CD1c-positive myeloid dendritic cell (primary cell): ENCODE data around the gene C12orf42.
"Not testable (repeated sequence)": the region's sequence is repeated elsewhere in the genome, so short reads cannot be mapped to it uniquely, and the experiment has no call there.

Source experiments
- DNase-seq: peaks from one replicate; pipeline ENCODE4 v3.0.0-alpha.2; 2016; ENCODE audit errors: extremely low spot score

C12orf42 gene

DNA sequence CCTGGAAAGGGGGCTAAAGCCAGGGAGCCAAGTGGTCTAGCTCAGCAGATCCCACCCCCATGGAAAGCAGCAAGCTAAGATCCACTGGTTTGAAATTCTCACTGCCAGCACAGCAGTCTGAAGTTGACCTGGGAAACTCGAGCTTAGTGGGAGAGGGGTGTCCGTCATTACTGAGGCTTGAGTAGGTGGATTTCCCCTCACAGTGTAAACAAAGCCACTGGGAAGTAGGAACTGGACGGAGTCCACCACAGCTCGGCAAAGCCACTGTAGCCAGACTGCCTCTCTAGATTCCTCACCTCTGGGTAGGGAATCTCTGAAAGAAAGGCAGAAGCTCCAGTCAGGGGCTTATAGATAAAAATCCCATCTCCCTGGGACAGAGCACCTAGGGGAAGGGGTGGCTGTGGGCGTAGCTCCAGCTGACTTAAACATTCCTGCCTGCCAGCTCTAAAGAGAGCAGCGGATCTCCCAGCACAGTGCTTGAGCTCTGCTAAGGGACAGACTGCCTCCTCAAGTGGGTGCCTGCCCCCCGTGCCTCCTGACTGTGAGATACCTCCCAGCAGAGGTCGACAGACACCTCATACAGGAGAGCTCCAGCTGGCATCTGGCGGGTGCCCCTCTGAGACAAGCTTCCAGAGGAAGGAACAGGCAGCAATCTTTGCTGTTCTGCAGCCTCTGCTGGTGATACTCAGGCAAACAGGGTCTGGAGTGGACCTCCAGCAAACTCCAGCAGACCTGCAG lies 70.8 kb downstream of the C12orf42 start:
- not testable (repeated sequence) for DNase-seq

DNA sequence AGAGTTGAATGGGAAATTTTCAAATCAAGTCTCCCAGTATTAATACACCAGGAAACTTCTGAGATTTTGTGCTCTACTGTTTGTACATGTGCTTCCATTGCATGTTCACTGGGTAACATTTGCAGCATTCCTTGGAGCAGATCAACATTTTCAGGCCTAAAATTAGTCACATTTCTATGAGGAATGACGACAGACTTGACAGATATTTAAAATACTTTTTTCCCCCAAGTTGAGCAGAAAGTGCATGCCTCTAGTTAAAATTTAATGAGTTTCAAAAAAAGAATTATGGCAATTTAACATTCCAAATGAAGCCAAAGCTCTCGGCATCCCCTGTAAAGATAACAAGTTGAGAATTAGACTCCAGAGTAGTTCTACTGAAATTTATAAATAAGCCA lies 72.3 kb downstream of the C12orf42 start:
- DNase-seq, result no peak

DNA sequence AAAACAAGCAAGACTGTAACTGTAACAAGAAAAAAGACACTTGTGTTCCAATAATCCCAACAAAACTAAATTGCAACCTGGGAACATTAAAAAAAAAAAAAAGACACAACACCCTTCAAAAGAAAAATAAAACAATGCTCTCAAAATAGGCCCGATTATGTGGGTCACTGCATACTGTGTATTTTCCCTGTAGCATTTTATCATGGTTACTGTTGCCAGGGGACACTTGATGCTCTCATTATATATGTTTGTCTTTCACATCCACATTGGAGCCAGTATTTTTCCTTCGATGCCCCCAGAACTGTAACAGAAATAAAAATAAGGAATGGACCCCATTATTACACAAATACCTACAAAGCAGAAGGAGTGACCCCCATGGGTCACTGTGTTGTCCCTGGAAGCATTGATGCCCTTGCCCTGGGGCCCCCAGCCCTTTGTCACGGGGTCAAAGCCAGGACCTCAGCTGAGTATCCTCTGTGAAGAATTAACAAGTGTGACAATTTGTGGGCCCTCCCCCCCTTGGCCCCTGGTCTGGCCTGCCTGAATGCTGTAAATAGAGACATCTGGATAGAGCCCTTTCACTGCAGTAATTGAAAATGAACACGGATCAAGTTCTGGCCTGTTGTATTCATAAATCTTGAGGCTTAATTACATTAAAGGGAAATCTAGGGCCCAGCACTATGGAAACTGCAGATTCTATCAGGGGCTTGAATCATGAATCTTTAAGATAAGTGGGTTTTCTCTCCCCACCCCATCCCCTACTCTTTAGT lies 72.8 kb downstream of the C12orf42 start:
- no peak for DNase-seq

DNA sequence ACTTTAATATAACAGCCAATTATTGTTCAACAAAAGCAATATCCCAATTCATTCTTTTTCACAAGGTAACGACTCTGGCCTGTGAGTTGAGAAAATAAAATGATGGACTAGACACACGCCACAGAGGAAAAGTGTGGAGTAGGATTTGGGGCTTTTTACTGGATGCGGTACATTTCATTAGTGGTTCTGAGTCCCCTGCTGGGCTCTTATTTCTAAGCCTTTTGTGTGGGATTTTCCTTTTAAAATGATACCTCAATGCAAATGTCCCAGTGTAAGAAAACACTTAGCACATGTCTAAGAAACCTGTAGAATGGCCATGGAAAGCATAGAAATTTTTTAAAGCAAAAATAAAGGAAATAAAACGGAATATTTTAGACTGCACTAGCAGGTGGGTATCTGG lies 73.4 kb downstream of the C12orf42 start:
- no peak for DNase-seq

DNA sequence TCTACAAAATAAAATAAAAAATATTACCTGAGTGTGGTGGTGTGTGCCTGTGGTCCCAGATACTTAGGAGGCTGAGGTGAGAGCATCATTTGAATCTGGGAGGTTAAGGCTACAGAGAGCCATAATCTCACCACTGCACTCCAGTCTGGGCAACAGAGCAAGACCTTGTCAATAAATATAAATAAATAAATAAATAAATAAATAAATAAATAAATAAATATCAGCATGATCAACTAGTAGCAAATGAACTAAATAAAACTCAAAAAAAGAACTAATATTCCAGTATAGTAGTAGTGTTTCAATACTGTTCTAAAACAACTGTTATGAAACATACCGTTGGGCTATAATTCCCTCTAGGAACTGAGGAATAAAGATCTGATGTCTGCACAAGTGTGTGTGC lies 74.4 kb downstream of the C12orf42 start:
- no peak for DNase-seq

DNA sequence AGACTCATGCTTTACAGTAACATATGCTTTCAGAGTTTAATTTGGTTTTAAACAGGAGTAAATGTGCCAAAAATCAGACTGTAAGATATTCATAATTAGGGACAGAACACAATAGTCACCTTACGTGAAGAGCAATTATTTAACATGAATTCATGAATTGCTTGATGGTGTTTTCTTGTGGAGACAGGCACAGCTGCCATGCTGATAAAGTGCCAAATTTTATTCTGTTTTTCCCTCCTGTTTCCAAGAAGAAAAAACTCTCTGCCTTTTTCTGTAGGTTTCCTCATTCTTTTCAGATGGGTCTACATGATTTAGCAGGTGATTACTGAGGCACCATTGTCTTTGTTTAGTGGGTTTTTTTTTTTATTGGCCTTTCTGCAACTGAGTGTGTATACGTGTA lies 80.1 kb downstream of the C12orf42 start:
- no peak for DNase-seq

DNA sequence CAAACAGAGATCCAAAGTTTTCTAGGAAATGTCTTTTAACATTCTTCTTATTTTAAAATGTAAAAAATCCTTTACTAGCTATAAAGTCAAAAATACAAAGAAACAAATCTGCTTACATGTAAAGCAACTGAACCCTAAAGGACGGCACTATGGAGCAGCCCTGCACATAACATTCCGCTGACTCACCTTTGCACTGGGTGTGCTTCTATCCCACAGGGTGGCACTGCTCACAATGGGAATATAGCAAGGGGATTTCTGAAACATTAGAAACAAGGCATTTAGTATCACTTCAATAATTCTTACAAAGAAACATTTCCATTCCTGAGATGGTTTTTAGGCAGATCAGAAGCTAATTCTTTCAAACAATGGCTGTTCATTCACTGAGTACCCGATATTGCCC lies 94.3 kb downstream of the C12orf42 start:
- DNase-seq, result no peak

DNA sequence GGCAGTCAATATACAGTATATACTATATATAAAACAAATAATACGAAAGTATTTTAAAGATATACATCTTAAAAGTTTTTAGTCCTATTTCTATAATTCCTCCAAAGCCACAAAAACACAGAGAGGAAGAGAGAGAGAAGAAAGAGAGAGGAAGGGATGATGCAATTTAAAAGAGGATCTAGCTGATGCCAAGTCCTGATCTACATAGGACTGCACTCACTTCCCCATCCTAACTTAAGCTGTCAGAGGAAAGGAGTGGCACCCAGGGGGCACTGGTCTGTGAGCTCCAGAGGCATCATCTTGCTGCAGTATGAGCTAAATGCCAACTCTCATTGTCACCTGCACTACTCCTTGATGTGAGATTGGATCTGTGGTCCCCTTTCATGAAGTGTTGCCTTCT lies 95.8 kb downstream of the C12orf42 start:
- DNase-seq, result peak; percentile 15

DNA sequence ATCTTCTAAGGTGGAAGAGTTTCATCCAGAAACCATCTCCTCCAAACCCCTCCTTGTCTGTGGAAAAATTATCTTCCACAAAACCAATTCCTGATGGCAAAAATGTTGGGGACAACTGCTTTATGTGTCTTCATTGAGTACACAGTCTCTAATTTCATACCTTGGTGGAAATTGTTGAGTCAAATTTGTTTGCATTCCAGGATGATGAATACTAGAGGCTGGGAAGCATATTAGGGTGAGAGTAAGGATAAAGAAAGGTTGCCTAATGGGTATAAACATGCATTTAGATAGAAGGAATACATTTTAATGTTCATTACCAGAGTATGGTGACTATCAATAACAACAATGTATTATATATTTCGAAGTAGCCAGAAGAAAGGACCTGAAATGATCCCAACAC lies 98.2 kb downstream of the C12orf42 start:
- no peak for DNase-seq

DNA sequence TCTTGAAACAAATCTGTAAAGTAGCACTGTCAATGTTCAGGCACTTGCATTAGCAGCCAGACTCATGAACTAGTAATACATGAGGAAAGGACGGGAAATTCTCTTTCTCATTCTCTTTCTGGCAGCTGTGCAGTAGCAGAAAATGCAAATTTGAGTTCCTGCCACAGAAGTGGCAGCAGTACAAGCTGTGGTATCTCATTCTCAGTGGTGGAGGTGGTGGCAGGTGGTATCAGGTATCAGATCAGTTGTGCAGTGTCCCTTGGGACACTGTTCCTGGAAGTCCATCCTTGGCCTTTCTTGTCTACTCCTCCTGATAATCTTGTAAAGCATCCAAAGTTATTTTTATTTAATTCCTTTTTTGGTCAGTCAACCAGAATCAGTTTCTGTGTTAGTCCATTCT lies 103.0 kb downstream of the C12orf42 start:
- DNase-seq, result no peak

DNA sequence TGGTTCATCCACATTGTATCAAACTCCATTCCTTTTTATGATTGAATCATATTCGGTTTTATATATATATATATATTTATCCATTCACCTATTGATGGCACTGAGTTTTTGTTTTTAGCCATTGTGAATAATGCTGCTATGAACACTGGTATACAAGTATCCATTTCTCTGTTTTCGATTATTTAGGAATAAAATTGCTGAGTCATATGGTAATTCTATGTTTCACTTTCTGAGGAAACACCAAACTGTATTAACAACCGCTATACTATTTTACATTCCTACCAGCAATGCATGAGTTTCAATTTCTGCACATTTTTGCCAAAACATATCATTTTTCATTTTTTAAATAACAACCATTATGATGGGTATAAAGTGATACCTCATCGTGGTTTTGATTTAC lies 104.7 kb downstream of the C12orf42 start:
- no peak for DNase-seq

DNA sequence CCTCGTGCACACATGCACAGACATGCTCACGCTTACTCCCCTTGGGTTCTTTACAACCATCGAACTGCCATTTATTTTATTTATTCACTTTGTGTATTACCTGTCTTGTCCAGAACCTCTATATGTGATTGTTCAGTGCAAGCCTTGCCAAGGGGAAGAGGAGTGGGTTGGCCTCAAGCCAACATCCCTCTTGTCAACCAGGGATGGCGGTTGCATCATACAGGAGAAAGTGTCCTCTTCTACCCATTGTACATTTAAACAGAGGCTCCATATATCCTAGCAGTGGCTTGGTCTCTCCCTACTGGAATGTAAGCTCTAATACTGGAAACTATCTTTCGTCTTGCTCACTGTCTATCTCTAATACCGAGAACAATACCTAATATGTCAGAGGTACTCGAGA lies 108.4 kb downstream of the C12orf42 start:
- DNase-seq, result no peak

DNA sequence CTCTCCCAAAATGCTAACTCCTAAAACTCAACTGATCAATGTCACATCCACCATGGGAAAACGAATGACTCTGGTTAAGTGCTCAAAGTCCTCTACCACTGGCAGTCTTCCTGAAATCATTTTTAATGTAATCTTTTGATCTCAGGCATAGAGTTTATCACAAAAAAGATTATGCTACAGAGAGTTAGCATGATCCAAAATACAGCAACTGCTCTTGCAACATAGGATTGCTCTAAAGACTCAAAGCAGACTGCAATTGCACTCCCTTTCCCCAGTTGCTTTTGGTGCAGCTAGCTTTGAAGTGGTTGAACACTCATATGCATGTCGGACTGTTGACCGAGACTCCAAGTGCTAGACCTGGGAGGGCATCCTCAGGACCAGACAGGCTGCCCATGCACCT lies 109.3 kb downstream of the C12orf42 start:
- DNase-seq, result no peak

DNA sequence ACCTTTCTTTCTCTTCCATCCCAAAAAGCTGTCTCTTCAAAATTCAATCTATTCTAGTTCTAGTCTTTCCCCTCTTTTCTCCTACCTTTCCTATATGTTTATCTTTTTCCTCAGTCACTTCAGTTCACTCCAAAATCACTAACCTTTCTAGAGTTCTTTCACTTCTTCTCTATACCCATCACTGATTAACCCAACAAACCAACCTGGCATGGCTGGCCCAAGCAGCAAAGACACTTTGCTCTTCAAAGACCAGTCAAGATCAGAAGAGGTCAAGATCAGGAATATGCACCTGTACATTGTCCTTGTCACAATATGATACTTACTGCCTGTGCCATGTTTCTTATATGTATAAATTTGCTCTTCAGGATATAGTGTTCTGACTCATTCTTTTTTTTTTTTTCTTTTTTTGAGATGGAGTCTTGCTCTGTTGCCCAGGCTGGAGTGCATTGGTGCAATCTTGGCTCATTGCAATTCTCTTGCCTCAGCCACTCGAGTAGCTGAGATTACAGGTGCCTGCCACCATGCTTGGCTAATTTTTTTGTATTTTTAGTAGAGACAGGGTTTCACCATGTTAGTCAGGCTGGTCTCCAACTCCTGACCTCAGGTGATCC lies 112.9 kb downstream of the C12orf42 start:
- no peak for DNase-seq

DNA sequence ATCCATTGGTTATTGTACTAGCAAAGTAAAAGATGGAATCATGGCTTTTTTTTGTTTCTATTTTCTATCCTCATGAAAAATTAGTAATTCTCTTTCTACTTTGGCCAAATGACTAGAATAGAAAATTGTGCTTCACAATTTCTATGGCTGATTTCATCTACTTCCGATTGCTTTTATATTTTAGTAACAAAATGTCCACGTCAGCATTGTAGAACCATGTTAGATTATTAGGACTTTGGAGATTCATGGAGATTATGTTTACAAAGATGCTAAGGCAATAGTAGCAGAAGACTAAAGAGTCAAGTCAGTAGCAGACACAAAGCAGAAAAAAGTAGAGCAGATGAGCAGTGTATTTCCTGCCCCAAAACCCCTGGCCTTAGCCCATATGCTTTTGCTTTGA lies 113.6 kb downstream of the C12orf42 start:
- DNase-seq, result no peak

DNA sequence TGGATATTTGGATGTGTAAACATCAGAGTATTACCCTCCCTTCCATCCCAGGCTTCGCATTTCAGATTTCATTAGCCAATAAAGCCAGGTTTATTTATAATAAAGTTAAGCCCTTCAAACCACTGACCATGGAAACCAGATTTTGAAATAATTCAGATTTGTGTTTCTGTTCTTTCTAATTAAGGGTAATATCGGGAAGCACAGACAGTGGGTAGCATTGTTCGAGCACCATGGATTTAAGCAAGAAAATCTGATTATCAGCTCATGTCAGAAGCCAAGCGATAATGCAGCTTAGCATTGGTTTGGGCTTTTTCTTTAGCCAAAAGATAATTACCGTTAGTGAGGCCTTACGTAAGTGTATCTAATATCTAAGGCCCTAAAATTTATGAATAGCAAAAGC lies 116.1 kb downstream of the C12orf42 start:
- DNase-seq, result no peak

DNA sequence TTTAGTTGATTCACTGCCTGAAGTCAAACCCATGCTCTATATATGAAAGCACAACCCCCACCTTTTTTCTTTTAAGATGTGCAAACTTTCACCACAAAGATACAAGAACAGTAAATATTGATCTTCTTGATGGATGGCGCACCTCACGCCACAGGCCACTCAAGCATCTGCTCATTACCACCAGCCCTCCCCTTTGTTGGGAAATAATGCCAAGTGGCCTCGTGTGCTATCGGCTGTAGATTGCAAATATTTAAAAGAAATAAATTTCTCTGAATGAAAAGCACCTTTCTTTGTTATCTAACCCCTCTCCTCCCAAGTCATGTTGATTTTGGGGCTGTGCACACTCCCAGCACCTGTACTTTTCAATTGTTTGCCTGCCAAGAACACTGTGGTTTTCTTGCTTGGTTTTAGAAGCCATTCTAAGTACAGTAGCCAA lies 122.7 kb downstream of the C12orf42 start:
- no peak for DNase-seq

DNA sequence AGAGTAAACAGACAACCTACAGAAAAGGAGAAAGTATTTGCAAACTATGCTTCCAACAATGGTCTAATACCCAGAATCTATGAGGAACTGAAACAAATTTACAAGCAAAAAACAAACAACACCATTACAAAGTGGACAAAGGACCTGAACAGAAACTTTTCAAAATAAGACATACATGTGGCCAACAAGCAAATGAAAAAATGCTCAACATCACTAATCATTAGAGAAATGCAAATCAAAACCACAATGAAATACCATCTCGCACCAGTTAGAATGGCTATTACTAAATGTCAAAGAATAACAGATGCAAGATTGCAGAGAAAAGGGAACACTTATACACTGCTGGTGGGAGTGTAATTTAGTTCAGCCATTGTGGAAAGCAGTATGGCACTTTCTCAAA lies 125.8 kb downstream of the C12orf42 start:
- no peak for DNase-seq

DNA sequence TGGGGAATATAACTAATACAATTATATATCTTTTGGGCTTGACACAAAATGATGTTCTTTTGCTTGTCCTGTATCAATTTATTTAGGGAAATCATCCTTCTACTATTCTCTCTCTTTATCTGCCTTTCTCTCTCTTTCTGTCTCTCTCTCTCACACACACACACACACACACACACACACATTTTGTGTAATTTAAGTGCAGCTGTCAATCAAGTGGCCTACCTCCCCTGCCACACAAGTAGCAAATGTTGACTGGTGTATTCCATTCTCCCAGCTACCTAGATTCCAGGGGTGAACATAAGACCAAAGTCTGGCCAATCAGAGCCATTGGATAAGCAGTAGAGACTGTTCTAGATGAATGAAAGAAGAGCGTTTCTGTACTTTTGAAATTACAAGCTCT lies 127.6 kb downstream of the C12orf42 start:
- no peak for DNase-seq

DNA sequence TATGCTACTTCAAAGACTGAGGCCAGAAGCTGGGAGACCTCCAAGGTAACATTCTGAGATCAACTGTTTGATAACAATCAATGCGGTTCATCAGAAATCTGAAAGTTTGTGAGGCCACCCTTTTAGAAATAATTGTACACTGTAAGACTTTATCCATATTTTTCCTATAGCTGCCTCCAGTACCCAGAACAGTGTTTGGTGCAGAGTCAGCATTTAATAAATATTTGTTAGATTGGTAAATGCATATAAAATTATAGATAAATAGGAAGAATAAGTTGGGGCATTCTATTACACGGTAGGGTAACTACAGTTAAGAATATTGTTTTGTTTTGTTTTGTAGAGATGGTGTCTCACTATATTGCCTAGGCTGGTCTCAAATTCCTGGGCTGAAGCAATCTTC lies 141.4 kb downstream of the C12orf42 start:
- no peak for DNase-seq

DNA sequence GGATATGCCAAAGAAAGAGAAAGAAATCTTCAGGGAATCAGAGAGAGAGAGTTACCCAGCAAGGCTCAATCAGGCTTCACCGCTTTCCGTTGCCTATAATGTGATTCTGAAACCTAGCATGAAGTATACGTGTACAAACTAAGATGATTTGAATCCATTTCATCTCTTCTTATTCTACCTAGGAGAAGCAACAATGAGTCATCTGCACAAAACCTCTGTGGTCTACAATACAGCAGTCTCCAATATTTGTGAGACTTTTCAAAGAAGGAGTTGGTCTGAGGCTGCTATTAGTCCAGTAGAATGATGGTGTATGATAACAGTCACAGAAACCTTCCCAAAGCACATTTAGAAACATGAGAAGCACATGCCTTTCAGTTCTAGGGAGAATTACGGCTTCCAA lies 141.9 kb downstream of the C12orf42 start:
- DNase-seq, result no peak

DNA sequence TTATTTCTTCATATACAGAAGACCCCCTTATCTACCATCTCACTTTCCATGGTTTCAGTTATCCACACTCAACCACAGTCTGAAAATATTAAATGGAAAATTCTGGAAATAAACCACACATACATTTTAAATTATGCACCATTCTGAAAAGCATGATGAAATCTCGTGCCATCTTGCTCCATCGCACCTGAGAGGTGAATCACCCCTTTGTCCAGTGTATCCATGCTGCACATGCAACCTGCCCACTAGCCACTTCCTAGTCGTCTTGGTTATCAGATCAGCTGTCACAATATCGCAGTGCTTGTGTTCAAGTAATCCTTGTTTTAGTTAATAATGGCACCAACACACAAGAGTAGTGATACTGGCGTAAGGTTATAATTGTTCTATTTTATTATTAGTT lies 145.7 kb downstream of the C12orf42 start:
- no peak for DNase-seq

DNA sequence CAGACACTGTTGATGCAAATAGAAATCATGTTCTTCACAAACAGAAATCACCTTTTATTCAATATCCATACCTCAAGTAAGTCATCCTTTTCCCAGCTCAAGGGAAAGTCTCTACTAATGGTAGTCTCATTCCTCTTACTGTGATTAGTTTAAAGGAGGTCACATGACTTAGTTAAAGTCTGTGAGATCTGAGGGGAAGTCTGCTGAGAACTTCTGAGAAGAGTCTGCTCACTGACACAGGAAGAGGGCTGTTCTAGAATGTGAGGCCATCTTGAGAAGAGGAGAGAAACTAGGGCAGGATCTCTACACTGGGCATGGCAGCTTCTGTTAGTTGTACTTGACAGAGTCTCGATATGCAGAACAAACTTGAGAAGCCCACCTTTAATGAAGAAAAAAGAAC lies 146.8 kb downstream of the C12orf42 start:
- DNase-seq, result no peak
